BE2C (cell line): Measurements from ENCODE around the gene TIMP2.
A peak's percentile ranks its signal among the peaks of the same experiment; 100 is the strongest.

Experiments
- DNase-seq: peaks from one replicate; pipeline ENCODE4 v3.0.0-alpha.2; 2020
- H3K27me3 ChIP-seq: fragments of 250-450 bp; sonication (Bioruptor Pico); 2 replicates; pipeline ENCODE4 v1.5.1; 2020; ENCODE audit warnings: mild to moderate bottlenecking
- H3K36me3 ChIP-seq: fragments of 250-450 bp; sonication (Bioruptor Pico); 2 replicates; pipeline ENCODE4 v1.5.1; 2020; ENCODE audit warnings: mild to moderate bottlenecking
- H3K4me1 ChIP-seq: fragments of 250-450 bp; sonication (Bioruptor Pico); 2 replicates; pipeline ENCODE4 v1.5.1; 2020
- H3K4me3 ChIP-seq: 2 replicates; pipeline ENCODE4 v1.5.1; 2011; ENCODE audit warnings: low read depth, low read length
- H3K9me3 ChIP-seq: fragments of 250-450 bp; sonication (Bioruptor Pico); 2 replicates; pipeline ENCODE4 v1.5.1; 2020
- TF ChIP-seq, protein P1 (sequence below): IDR thresholded peaks from 2 replicates; pipeline ENCODE4 v1.5.1; 2012; ENCODE audit warnings: mild to moderate bottlenecking, low read depth, low read length

The TIMP2 gene

DNA sequence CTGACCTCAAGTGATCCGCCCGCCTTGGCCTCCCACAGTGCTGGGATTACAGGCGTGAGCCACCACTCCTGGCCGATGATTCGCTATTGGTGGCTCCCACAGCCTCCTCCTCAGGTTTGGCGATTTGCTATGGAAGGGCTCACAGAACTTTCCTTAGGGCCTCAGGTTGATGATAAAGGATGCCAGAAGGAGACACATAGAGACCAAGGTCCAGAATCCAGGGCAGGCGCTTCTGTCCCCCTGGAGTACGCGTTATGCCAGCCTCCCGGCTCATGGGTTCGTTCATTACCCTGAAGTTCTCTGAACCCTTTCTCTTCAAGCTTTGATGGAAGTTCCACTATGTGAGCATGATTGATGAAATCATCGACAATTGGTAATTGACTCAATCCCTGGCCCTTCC lies 34.6 kb upstream of the TIMP2 start:
- DNase-seq = no peak
- H3K9me3 ChIP-seq = no peaks in the 10 kb centered on the region
- TF ChIP-seq, protein P1, sequence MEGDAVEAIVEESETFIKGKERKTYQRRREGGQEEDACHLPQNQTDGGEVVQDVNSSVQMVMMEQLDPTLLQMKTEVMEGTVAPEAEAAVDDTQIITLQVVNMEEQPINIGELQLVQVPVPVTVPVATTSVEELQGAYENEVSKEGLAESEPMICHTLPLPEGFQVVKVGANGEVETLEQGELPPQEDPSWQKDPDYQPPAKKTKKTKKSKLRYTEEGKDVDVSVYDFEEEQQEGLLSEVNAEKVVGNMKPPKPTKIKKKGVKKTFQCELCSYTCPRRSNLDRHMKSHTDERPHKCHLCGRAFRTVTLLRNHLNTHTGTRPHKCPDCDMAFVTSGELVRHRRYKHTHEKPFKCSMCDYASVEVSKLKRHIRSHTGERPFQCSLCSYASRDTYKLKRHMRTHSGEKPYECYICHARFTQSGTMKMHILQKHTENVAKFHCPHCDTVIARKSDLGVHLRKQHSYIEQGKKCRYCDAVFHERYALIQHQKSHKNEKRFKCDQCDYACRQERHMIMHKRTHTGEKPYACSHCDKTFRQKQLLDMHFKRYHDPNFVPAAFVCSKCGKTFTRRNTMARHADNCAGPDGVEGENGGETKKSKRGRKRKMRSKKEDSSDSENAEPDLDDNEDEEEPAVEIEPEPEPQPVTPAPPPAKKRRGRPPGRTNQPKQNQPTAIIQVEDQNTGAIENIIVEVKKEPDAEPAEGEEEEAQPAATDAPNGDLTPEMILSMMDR = no peak
- no peaks in the 10 kb centered on the region for H3K27me3 ChIP-seq
- H3K4me3 ChIP-seq = no peak overlapping the region
- H3K4me1 ChIP-seq = peaks cover 2% of the 10 kb centered on the region; the same call in 1 of the 2 replicates
- no peaks in the 10 kb centered on the region for H3K36me3 ChIP-seq

DNA sequence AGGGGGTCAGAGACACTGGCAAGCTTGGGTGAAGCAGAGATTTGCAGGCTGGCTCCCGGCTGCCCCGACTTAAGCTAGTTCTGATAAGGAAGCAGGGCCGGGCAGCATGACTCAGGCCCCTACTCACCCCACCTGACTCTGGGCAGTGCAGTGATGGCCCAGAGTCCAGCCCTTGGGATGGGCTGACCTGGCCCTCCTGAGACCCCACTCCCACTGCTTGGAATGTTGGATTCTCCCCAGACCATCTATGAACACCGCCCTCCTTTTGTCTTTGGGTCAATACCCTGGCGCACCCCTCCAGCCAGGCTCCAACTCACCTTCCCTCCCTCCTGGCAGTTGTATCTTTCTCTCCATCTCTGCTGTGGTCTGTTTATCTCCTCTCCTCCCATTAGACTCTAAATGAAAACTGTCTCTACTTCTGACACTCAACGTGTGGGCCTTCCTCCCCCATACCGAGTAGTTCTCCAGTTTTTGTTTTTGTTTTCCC lies 33.5 kb upstream of the TIMP2 start:
- Histone ChIP-seq H3K36me3 (no peaks in the 10 kb centered on the region), H3K4me3 (no peak overlapping the region), H3K4me1 (peaks cover 6% of the 10 kb centered on the region), H3K27me3 (no peaks in the 10 kb centered on the region), H3K9me3 (no peaks in the 10 kb centered on the region)
- TF ChIP-seq, protein P1 = no peak
- DNase-seq = no peak

DNA sequence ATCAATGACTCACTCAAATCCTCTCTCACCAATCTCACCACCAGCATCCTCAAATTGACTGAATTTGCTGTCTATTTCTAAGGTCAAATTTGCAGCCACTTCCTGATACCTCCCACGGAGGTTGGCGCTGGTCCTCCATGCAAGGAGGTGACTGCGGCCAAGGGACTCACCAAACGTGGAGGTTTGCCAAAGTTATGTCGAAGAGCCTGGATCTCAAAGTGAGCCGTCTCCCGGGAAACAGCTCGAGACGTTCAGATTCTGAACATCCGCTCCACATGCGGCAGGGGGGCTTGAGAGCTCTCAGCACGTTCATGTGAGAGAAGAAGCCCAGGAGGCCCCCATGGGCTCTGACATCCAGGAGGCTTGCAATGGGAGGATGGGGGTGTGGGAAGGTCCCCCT lies 31.9 kb upstream of the TIMP2 start:
- Histone ChIP-seq H3K4me3 (no peak overlapping the region), H3K36me3 (no peaks in the 10 kb centered on the region), H3K4me1 (peaks cover 8% of the 10 kb centered on the region), H3K9me3 (no peaks in the 10 kb centered on the region; the same call in 1 of the 2 replicates), H3K27me3 (no peaks in the 10 kb centered on the region)
- DNase-seq = no peak
- TF ChIP-seq, protein P1 = no peak

DNA sequence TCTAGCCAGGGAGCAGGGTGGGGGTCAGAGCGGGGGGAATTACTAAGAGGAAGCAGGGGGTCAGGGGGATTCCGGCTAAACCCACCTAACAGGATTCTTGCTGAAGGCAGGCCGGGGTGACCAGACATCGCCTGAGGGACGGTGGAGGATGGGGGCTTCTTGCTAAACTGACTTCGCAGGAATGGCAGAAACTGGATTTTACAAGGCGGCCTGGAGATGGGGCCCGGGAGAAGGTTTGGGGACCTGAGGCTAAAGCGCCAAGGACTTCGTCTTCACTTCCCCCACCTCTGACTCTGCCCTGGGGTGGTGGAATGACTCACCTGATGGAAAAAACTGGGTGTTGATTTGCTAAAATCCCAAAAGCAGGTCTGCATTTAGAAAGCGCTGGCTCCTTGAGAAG lies 31.1 kb upstream of the TIMP2 start:
- no peaks in the 10 kb centered on the region for H3K27me3 ChIP-seq
- H3K4me3 ChIP-seq = no peak overlapping the region
- H3K4me1 ChIP-seq = peaks cover 8% of the 10 kb centered on the region
- H3K36me3 ChIP-seq = no peaks in the 10 kb centered on the region
- DNase-seq = no peak
- H3K9me3 ChIP-seq = no peaks in the 10 kb centered on the region; the same call in 1 of the 2 replicates
- TF ChIP-seq, protein P1 = no peak

DNA sequence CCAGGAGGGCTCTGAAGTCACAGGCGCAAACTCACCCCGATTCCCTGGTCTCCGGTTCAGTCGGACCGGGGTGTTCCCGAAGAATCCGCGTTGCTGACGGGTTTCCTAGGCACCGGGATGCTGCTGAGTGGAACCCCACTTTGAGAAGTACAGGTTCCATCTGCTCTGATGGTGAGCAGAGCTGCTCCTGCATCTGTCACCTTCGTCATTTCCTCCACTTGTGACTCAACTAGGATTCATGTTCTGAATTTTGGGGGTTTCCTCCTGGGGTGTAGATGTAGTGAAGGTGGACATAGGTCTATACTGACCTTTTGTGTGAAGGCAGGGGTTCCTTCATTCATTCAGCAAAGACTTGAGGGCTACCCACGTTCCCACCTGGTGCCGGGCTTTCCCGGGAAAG lies 29.5 kb upstream of the TIMP2 start:
- H3K4me1 ChIP-seq = peaks cover 8% of the 10 kb centered on the region
- peaks cover 5% of the 10 kb centered on the region; the same call in 1 of the 2 replicates for H3K9me3 ChIP-seq
- DNase-seq = no peak
- TF ChIP-seq, protein P1 = no peak
- no peaks in the 10 kb centered on the region for H3K36me3 ChIP-seq
- no peaks in the 10 kb centered on the region for H3K27me3 ChIP-seq
- H3K4me3 ChIP-seq = no peak overlapping the region

DNA sequence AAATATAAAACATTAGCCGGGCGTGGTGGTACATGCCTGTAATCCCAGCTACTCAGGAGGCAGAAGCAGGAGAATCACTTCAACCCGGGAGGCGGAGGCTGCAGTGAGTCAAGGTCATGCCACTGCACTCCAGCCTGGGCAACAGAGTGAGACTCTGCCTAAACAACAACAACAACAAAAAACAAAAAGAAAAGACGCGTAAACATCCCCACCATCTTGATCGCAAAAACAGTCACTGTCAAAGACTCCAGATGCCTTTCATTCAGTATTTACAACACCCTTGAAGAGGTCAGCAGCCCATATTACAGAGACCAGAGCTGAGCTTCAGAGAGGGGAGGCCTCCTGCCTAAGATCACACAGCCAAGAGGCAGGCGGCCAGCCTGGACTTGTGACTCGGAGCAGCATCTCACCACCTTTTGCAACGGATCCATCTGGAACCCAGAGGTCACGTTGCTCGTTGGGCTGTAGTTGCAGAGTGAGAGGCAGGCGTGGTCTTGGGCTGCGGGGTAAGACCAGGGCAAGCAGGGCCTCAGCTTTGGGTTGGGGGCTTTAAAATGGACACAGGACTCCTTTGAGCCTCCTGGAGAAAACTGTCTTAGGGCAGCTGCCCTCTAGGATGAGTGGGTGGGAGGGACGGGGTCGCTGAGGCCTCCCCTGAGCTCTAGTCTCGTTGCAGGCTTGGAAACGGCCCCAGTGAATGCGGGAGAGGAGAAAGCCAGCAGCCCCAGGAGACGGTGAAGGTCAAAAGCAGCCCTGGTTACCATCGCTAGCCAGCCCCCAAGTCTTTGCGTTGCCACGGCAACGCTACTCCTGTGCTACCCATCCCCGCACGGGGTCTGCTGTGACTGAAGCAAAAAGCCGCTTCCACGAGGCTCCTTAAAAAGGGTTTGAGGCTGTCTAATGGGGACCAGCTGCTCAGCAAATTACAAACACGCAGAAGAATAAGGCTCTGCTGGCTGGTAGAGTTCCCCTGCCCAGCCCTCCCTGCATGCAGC lies 28.5 kb upstream of the TIMP2 start:
- no peak overlapping the region for H3K4me3 ChIP-seq
- TF ChIP-seq, protein P1 = no peak
- H3K36me3 ChIP-seq = no peaks in the 10 kb centered on the region
- H3K27me3 ChIP-seq = no peaks in the 10 kb centered on the region
- peak; percentile 60 for DNase-seq
- H3K4me1 ChIP-seq = peaks cover 8% of the 10 kb centered on the region
- peaks cover 5% of the 10 kb centered on the region; the same call in 1 of the 2 replicates for H3K9me3 ChIP-seq
